NCI-H82 treated with DMSO at 0.1 percent for 48 hours (cell line): Measurements from ENCODE around the gene SPPL3.

Experiments
- DNase-seq: peaks from one replicate; lab custom pipeline; 2025; ENCODE audit not compliant: unreplicated experiment; lab: John Stamatoyannopoulos, UW

Gene SPPL3

GRCh38 chr12:120879102-120879501 is 25.1 kb downstream of the SPPL3 start:
- no peak for DNase-seq

DNA sequence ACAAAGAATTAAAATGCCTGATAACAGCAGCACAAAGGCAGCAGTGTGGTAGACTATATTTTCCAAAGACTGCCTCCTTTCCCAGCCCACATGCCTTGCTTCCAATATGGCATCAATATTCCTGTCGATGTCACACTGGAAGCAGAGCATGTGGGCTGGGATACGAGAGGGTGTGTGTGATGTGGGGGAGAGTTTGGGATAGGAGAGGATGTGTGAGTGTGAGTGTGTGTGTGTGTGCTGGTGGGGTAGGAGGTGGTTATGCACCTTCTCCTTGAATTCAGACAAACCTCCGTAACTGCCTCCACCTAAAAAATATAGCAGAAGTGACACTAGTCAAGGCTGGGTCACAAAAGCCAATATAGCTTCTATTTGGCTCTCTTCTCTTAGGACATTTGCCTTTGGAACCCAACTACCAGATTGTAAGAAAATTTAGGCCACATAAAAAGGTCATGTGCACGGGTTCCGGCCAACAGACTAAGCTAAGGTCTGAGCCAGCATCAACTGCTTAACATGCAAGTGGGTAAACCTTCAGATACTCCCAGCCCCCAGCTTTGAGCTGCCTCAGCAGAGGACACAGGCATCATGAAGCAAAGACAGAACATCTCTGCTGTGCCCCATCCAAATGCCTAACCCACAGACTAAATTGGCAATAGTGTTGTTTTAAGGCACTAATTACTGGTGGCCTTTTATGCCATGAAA is 29.5 kb downstream of the SPPL3 start:
- DNase-seq = no peak

DNA sequence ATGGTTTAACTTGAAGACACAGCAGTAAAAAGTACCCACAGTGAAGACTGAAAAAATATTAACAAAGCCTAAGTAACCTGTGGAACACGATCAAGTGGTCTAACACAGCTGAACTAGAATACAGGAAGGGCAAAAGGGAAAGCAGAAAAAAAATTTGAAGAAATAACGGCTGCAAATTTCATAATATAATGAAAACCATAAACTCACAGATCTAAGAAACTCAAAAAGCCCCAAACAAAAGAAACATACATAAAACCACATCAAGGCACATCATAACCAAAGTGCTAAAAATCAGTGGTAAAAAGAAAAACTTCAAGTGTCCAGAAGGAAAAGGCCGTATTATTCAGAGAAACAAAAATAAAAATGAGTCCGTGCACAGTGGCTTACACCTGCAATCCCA is 30.9 kb downstream of the SPPL3 start:
- DNase-seq = no peak

DNA sequence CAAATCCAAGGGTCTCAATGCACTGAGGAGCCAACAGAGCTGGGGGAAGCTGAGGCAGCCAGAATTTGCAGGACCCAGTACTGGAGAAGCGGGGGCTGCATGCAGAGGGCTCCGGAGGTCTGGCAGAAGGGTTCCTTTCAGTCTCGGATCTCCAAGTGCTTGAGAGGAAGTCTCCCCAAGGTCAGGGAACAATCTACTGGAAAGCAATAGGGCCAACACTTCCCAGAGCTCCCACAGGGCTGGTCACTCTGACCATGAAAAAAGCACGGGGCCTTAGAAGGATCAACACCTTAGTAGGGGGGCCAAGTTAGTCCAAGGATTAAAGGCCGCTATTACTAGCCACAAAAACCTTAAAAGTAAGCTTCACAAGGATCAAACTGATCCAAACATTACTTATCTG is 31.7 kb downstream of the SPPL3 start:
- DNase-seq = no peak

DNA sequence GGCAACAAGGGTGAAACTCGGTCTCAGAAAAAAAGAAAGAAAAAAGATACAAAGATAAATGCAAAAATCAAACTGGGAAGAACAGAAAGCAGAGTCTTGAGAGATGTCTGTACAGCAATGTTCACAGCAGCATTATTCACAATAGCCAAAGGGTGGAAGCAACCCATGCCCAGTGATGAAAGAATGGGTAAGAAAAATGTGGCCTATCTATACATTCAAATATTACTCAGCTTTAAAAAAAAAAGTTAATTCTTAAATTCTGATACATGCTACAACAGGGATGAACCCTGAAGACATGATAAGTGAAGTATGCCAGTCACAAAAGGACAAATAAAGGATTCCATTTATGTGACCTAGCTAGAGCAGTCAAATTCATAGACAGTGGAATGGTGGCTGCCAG is 33.7 kb downstream of the SPPL3 start:
- no peak for DNase-seq

GRCh38 chr12:120869376-120869775 is 34.8 kb downstream of the SPPL3 start:
- DNase-seq = no peak

GRCh38 chr12:120866108-120866507 is 38.0 kb downstream of the SPPL3 start:
- no peak for DNase-seq

DNA sequence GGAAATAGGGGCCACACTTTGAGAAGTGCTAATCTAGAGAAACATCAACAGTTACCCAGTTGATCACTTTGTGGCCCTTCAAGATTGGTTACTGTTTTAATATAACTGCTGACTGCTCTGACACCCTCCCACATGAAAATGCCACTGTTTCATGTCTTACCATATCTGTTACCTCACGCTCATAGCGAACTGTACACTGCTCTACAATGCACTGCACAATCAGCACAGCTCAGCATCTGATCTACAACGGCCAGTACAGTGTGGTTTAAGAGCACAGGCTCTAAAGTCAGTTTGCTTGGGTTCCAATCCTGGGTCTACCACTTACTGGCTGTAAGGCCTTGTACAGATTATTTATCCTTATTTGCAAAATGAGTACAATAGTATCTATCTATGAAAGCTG is 39.1 kb downstream of the SPPL3 start:
- no peak for DNase-seq

- DNase-seq = no peak
These were observed 41.5 kb downstream of the SPPL3 start for GRCh38 chr12:120862664-120863063.

DNA sequence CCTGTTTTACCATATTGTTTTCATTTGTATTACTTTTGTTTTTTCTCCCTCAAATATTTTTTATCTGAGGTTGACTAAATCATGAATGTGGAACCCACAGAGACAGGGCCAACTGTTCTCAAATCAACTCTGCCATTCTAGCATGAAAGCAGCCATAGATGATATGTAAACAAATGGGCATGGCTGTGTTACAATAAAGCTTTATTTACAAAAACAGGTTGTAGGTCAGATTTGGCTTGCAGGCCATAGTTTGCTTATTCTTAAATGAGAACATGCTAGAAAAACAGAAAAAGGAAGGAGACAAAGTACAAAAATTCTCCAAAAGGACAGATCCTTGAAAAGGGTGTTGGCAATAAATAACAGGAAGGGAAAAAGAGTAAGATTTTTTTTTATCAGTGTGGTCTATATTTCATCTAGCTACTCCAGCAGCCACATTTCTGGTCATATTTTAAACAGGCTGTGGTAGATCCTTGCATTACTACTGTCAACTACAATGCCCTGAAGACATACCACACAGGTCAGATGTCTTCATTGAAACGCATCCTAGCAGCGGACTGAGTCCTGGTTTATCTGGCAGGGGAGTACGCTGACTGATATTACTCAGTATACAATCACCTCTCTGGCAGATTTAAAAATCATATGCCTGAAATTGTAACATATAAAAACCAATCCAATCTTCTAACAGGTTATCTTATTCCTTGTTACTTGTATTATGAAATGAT is 42.9 kb downstream of the SPPL3 start:
- no peak for DNase-seq

DNA sequence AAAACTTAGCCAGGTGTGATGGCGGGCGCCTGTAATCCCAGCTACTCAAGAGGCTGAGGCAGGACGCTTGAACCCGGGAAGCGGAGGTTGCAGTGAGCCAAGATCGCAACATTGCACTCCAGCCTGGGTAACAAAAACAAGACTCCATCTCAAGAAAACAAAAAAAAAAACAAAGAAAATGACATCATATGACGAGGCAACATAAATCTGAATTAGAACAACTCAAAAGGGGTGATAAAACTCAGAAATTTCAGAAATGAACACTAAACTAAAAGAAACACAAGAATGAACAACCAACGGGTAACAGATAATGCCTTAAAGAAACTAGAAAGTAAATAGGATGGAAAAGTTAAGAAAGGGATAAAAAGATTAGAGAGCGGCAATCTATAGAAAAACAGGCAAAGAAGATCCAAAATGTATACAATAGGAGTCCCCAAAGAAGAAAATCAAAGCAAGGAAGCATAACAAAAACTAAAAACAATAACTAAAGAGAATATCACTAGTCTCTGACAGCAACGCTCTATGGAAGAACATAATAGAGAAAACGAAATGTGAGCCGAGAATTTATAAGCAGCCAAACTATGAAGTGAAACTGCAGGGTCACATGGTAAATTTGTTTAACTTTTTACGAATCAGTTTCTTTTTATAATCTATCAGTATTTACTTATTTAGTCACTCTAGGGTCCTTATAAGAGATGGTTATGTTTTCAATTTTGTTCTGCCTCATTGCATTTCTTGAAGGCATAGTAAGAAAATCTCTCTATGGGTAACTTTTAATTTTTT is 45.7 kb downstream of the SPPL3 start:
- no peak for DNase-seq

- DNase-seq = no peak
These were observed 47.2 kb downstream of the SPPL3 start for GRCh38 chr12:120856980-120857379.

DNA sequence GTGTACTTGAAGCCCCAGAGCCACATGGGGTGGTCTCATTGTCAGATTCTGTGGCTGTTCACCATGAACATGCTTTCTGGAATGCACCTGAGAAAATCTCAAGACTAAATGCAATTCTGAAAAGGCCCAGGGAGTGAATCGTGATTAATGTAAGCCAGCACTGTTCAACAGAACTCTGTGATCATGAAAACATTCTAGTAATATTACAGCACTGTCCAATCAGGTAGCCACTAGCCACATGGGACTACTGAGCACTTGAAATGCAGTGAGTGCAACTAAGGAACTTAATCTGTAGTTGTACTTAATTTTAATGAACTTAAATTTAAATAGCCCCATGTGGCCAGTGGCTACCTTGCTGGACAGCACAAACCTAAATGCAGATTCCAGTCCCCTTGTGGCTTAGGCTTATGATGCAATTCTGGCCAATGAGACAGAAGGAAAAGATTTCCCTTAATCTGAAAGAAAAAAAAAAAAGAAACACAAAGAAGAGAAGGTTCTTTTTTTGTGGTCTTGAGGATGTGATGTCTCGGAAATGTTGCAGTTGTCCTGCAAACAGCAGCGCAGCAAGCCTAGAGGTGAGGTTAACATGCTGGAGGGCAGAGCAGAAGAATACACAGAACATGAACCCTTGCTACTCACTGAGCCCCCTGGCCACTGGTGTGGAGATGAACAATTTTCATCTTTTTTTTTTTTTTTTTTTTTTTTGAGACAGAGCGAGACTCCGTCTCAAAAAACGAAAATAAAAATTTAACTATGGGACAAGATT is 48.2 kb downstream of the SPPL3 start:
- DNase-seq = no peak

GRCh38 chr12:120854804-120855203 is 49.4 kb downstream of the SPPL3 start:
- DNase-seq = no peak

DNA sequence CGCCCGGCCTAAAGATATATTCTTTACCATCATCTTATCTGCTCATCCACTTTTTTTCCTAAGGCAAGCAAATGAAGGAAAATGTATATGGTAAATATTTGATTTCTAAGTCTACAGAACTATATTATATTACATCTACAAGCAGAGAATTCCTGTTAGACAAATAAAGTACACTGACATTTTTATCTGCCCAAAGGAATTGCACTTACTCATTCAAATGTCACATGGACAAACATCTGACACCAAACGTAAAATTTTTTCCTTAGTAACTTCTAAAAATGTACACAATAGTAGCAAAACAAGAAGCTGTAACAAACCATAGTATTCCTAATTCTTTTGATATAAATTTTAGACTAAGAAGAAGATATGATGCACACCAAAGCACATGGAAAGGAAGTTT is 51.0 kb downstream of the SPPL3 start:
- DNase-seq = no peak

DNA sequence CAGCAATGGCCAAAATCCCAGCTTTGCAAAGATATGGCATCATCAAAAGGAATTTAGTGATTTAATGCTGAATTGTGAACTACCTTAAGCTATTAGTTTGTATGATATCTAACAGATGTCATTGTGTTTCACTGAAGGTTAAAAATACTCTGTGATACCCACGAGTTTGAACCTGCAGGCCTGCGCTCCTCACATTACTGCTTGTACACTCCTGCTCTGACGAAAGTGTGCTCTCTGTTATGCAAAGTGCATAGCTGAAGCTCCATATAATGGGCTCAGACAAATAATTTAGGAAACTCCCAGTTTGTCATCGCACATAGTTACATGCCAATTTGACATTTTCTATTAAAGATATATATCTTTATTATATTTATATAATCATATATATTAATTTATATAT is 52.2 kb downstream of the SPPL3 start:
- no peak for DNase-seq

DNA sequence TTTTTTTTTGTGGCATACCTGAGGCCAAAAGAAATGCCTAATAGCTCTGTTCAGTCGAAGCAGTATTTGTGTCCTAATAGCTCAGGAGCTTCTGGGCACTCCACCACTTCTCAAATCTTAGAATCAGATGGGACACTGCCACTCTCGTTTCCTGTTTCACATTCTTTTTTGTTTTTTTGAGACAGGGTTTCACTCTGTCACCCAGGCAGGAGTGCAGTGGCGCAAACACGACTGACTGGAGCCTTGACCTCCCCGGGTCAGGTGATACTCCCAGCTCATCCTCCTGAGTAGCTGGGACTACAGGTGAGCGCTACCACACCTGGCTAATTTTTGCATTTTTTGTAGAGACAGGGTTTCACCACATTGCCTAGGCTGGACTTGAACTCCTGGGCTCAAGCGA is 52.7 kb downstream of the SPPL3 start:
- DNase-seq = no peak

DNA sequence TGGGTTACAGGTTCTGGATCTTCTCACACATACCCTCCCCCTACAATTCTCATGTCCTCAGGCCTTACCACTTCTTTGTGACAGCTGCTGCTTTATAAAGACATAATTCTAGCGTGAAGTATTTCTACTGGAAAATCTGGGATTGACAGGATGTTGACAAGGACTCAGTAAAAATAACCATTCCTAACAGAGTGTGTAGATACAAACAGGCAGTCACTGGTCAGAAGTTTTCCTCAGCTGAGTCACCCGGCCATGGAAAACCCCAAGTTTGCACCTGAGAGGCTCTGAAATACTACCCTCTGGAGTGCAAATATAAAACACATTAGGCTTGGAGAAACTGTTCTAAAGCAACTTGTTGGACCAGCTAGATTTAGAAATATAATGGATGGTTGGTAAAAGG is 54.4 kb downstream of the SPPL3 start:
- no peak for DNase-seq

GRCh38 chr12:120847814-120848213 is 56.3 kb downstream of the SPPL3 start:
- DNase-seq = no peak

- no peak for DNase-seq
These were observed 56.8 kb downstream of the SPPL3 start for GRCh38 chr12:120847392-120847791.

- DNase-seq = no peak
These were observed 57.4 kb downstream of the SPPL3 start for GRCh38 chr12:120846721-120847120.
